ENCODE data around the gene MUC5AC. TPM values are rescaled to one million over a fixed set of nuclear protein-coding genes. Genes with fewer than 3 reads are reported as not detected.

MUC5AC gene
- total RNA-seq, 4 donors from 2014 or later = not detected

GRCh38 chr11:1165256-1166041 is 7.7 kb downstream of the MUC5AC start:
- Histone ChIP-seq H3K4me1 (no peaks in the 10 kb centered on the region), H3K4me3 (replicated peaks in 1 of 3) (no peak overlapping the region), H3K9me3 (no peaks in the 10 kb centered on the region), H3K36me3 (no peaks in the 10 kb centered on the region), H3K27ac (no peak overlapping the region), H3K27me3 (no peaks in the 10 kb centered on the region)
- TF ChIP-seq POLR2A (IDR thresholded peaks at IDR 0.05) = no peak
- no peak for TF ChIP-seq CTCF (IDR thresholded peaks at IDR 0.05)
- intact Hi-C loops (cut with DNase I) = no loop called here
- no peak for DNase-seq
- 94 to 100% methylated on average over 5 to 15 of the region's 30 CpGs for WGBS, 2 donors

DNA sequence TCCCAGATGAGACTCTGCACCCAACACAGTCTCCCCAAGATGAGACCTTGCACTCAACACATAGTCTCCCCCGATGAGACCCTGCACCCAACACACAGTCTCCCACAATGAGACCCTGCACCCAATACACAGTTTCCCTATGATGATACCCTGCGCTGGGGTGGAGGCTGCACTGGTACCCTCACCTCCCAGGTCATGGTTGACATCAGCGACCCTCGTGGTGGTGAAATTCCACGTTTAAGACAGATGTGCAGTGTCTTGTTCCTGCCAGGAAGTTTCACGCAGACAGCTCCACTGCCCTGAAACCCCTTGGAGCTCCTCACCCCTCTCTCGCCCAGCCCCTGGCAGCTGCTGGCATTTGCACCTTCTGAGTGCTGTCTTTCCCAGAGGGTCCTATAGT is 9.5 kb downstream of the MUC5AC start:
- TF ChIP-seq POLR2A (IDR thresholded peaks at IDR 0.05) (no peak), CTCF (IDR thresholded peaks at IDR 0.05) (no peak)
- no peaks in the 10 kb centered on the region for H3K9me3 ChIP-seq
- 87 to 89% methylated on average over 3 to 7 of the region's 7 CpGs for WGBS, 2 donors
- intact Hi-C loops (cut with DNase I) = no loop called here
- no peak overlapping the region for H3K4me3 ChIP-seq (replicated peaks in 1 of 3)
- H3K27ac ChIP-seq = no peak overlapping the region
- no peaks in the 10 kb centered on the region for H3K4me1 ChIP-seq
- no peak for DNase-seq
- no peaks in the 10 kb centered on the region for H3K27me3 ChIP-seq
- no peaks in the 10 kb centered on the region for H3K36me3 ChIP-seq

DNA sequence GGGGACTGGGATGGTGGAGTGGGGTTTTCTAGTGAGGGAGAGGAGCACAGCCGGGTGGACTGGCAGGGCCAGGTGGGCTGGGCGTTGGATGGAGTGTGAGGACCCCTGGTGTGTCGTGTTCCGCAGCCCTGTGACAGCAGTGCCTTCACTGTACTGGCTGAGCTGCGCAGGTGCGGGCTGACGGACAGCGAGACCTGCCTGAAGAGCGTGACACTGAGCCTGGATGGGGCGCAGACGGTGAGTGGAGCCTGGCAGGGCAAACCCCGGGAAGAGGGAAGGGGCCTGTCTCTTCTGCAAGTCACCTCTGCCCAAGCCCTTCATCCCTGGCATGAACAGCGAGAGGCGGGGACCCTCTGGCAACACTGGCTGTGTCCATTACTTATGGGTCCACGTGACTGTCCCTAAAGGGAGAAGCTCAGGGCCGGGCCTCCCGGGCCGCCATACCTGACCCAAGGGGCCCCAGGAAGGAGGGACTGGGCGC is 10.0 kb downstream of the MUC5AC start:
- H3K9me3 ChIP-seq = no peaks in the 10 kb centered on the region
- no peak overlapping the region for H3K4me3 ChIP-seq (replicated peaks in 1 of 3)
- H3K36me3 ChIP-seq = no peaks in the 10 kb centered on the region
- no peaks in the 10 kb centered on the region for H3K4me1 ChIP-seq
- intact Hi-C loops (cut with DNase I) = no loop called here
- H3K27me3 ChIP-seq = no peaks in the 10 kb centered on the region
- TF ChIP-seq POLR2A (IDR thresholded peaks at IDR 0.05) (no peak), CTCF (IDR thresholded peaks at IDR 0.05) (no peak)
- DNase-seq = no peak
- H3K27ac ChIP-seq = no peak overlapping the region
- WGBS, 2 donors = 85 to 87% methylated on average over 7 to 19 of the region's 19 CpGs

- WGBS, 2 donors = 88 to 90% methylated on average over 11 of the region's 11 CpGs
- Histone ChIP-seq H3K27me3 (no peaks in the 10 kb centered on the region), H3K27ac (no peak overlapping the region), H3K36me3 (no peaks in the 10 kb centered on the region), H3K4me3 (replicated peaks in 1 of 3) (no peak overlapping the region), H3K9me3 (no peaks in the 10 kb centered on the region), H3K4me1 (no peaks in the 10 kb centered on the region)
- DNase-seq = no peak
- TF ChIP-seq POLR2A (IDR thresholded peaks at IDR 0.05) (no peak), CTCF (IDR thresholded peaks at IDR 0.05) (no peak)
- intact Hi-C loops (cut with DNase I) = no loop called here
Observed at GRCh38 chr11:1168256-1168655, 10.5 kb downstream of the MUC5AC start.

DNA sequence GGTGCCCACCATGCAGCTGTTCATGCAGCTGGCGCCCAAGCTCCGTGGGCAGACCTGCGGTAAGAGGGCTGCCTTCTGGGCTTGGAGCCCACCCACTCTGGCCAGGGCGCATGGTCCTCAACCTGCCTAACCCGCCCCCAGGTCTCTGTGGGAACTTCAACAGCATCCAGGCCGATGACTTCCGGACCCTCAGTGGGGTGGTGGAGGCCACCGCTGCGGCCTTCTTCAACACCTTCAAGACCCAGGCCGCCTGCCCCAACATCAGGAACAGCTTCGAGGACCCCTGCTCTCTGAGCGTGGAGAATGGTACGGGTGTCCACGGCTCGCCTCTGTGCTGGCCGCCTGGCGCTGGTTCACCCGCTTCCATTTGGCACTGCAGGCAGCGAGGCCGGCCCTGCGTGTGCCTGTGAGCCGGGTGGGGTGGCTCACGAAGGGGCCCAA is 11.0 kb downstream of the MUC5AC start:
- no peak overlapping the region for H3K27ac ChIP-seq
- no peaks in the 10 kb centered on the region for H3K4me1 ChIP-seq
- no peak overlapping the region for H3K4me3 ChIP-seq (replicated peaks in 1 of 3)
- H3K9me3 ChIP-seq = no peaks in the 10 kb centered on the region
- H3K36me3 ChIP-seq = no peaks in the 10 kb centered on the region
- DNase-seq = no peak
- intact Hi-C loops (cut with DNase I) = no loop called here
- 92 to 95% methylated on average over 9 to 10 of the region's 23 CpGs for WGBS, 2 donors
- no peaks in the 10 kb centered on the region for H3K27me3 ChIP-seq
- no peak for TF ChIP-seq POLR2A (IDR thresholded peaks at IDR 0.05)
